Erythroblast (primary cell): ENCODE data around the gene PITPNB.

Experiments
- DNase-seq, 2 experiments: peaks; one replicate each; lab custom pipeline; 2025; lab: John Stamatoyannopoulos, UW
- GATA1 ChIP-seq: IDR thresholded peaks from 2 replicates; pipeline ENCODE4 v1.6.1; 2011; ENCODE audit warnings: low read depth, mild to moderate bottlenecking, control low read depth, low read length, moderate library complexity
- POLR2A ChIP-seq: IDR thresholded peaks from 2 replicates; pipeline ENCODE4 v1.6.1; 2011; ENCODE audit warnings: mild to moderate bottlenecking, low read length

Gene PITPNB

DNA sequence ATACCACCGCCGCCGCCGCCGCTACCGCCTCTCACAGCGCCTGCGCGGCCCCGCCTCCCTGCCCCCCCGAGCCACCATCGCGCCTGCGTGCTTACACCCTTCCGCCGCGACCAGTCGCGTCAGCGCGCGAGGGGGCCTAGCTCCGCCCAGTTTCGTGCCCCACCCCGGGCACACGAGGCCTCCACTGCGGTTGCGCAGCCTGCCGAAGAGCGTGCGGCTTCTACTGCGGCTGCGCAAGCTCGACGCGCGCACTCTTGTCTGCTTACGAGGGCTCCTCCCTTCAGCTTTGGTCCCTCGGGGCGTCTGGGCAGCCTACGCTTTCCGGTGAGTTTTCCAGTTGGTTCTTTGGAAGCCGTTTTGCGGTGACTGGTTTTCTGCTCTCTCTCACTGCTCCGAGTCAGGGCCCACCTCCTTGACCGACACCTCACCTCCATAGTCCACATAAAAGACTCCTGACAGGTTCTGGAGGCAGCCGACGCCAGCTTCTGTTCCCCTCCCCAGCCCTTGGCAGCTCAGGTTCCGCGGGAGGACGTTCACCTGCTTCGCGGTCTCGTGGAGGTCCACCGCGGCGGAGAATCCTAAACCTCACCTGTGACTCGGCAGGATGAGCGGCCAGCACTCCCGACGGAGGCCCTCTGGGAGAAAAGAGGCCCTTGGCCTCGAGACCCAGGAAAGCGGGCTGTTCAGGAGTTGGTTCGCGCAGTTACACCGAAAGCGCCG, at the start of gene PITPNB:
PITPNB (minus strand) TSS at position 35 of the 720 bp plus-strand sequence. CDS start 65 bp downstream, outside the sequence.
- DNase-seq, result peak; percentile 98 to 100
- peak; percentile 90 for TF ChIP-seq POLR2A
- TF ChIP-seq GATA1, result no peak

DNA sequence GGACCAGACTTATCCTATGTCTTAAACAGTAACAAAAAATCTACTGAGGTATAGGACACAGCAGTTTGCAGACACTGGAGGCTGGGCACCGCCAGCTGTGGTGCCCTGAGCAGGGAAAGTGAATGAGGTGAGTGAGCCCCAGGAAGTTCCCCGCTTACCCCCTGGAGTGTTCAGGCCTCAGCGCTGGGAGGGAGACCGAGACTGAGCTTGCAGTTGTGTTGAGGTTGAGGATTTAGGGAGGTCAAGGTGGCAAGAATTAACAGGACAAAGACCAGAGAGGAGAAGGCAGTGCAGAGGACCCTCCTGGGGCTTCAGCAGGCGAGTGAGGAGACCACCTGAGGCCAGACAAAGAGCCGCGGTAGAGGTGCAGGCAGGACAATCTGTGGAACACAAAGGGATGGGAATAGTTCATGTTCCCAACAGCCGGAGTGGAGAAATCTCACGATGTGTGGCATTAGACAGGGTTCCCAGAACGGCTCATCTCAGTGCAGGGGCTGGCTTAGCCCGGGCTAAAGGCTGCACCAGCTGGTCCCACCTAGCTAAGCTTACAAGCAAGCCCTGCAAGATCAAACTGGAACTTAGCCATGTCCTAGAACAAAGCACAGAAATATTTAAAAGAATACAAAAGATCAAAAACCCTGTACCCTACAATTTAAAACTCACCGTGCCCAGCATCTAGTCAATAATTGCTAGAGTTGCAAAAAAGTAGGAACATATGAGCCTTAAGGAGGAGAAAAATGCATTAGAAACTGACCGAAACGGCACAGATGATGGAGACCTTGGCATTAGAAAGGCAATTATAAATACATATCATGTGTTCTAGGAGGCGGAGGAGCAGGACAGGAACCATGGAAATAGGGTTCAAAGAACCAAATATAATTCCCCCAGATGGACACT, 47.4 kb upstream of the PITPNB start:
- no peak for TF ChIP-seq POLR2A
- TF ChIP-seq GATA1, result no peak

DNA sequence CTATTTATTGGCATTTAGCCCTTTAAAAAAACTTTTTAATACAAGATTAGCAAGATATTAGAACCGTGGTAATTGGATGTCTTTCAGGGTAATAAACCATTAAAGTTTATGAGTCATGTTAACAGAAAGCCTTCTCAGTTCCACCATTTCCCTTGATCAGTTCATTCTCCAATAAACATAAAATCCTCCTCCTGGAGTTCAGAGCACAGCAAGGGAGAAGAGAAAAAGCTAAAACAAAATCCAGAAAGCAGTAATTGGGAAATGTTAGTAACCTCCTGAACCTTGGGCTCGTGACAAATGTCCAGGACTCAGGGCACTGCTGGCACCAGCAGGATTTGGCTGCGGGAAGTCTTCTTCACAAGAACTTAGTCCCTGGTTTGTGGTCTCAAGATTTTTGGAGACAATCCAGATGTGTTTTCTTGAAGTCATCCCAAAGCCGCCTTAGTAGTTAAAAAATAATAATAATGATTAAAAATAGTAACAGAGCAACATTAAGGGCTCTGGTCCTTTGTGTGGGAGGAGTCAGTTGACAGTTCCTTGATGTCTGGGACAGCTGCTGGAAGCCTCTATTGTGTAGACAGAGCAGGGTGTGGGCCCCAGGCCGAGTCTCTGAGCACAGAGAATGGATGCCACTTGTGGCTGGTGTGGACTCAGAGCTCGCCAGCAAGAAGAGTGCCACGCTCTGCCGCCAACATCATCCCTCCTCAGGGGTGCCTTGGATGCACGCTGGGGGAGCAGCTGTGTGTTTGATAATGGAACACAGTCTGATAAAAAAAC, 43.4 kb upstream of the PITPNB start:
- TF ChIP-seq POLR2A, result no peak
- no peak for TF ChIP-seq GATA1
- DNase-seq, result no peak

More for the DNA sequence above, 47.4 kb upstream of the PITPNB start:
- DNase-seq, result no peak

DNA sequence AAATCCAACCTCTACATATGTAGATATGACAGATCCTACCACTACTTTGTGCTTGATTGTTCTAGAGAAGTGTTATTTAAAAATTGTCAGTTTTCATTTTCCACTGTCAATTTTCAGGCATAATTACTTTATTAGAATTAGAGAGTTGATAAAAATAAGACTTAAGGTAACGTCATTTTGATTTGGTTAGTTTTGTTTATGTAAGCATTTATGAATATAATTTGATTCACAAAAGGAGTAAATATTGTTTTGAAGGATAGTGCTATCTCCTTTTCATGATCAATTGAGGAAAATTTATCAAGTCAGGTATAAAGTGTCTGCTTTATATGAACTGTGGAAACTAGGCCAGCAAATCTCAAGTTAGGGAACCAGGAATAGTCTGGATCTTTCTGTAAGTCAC, 42.6 kb upstream of the PITPNB start:
- TF ChIP-seq POLR2A (no peak), GATA1 (no peak)
- DNase-seq, result no peak

DNA sequence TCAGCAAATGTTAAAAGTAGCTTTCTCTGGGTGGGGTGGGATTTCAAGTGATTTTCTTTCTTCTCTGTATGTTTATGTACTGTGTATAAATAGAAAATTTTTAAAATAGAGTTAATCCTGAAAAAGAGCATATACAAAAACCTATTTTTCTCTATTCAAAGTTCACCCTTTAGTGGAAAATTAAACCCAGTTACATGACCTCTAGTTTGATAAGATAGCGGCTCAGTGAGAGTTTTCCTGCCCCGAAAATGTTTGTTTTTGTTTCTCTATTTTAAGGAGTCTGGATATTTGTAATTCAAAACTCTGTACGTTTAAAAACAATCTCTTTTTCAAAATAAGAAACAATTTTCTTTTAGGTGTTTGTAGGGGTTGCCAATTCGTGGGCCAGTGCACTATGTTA, 42.1 kb upstream of the PITPNB start:
- no peak for TF ChIP-seq POLR2A
- no peak for TF ChIP-seq GATA1
- no peak for DNase-seq

DNA sequence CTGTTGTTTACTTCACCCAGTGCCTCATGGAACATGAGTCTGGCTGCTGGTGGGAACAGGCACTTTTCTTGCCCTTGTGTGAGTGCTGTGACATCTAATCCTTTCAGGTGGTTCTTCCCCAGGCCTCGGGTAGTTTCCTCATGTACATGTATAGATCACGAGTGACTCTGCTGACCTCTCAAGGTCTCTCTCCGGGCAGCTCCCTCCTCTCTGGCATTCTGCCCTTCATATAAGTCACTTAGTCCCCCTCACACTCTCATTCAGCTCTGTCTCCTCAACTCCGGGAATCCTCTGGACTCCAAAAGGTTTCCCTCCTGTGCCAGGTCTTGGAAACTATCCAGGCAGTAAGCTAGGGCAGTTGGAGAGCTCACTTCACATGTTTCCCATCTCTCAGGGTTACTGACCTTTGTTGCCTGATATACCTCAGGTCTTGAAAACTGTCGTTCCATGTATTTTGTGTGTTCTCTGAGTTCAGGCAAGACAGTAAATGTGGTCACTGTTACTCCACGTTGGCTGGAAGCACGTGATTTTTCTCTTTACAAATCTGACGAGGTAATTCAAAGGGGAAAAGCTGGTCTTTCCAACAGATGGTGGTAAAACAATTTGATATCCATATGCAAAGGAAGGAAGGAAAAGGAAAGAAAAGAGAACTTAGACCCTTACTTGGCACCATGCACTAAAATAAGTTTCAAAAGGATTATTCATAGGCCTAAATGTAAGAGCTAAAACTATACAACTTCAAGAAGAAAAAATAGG, 40.5 kb upstream of the PITPNB start:
- DNase-seq, result no peak
- TF ChIP-seq GATA1, result no peak
- no peak for TF ChIP-seq POLR2A

DNA sequence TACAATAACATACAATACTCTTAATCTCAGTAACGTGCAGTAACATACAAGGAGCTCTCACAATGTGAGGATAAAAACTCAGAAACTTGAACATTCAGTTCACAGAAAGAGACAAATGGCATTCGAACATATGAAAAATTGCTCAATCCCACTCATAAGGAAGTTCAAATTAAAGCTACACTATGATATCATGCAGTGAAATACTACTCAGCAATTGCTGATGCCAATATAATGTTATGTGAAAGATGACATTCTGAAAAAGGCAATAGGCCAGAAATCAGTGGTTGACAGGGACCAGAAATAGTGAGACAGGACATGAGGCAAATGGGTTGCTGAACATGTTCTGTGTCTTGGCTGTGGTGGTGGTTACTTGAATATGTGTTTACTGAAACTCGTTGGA, 33.7 kb upstream of the PITPNB start:
- peak in 1 of 2 experiments; percentile 42 for DNase-seq
- TF ChIP-seq POLR2A, result no peak
- TF ChIP-seq GATA1, result no peak

DNA sequence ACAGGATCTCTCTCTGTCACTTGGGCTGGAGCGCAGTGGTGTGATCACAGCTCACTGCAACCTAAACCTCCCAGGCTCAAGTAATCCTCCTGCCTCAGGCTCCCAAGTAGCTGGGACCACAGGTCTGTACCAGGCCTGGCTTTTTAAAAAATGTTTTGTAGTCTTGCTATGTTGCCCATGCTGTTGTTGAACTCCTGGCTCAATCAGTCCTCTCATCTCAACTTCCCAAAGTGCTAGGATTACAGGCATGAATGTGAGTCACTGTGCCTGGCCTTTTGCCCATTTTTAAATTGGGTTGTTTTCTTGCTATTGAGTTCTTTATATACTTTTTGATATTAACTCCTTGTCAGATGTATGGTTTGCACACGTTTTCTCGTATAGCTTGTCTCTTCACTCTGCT, 33.0 kb upstream of the PITPNB start:
- DNase-seq, result peak; percentile 34 to 70

DNA sequence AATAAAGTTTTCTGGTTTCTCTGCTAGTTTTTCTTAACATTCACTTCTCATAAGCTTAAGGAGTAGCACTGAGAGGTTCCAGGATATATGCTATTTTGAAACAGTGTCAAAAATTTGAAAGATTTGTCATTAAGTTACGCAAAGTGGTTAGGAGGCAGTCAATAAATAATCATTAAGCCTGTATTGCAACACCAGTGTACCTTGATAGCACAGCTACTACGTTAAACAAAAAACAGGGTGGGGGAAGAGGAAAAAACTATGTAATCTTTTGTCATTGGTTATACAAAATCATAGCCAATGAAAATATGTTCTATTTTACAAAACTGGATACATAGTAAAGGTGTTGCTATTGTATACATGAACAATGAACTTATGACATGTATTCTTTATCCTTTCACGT, 30.4 kb upstream of the PITPNB start:
- DNase-seq, result no peak
- TF ChIP-seq GATA1 (no peak), POLR2A (no peak)

More for the DNA sequence above, 33.0 kb upstream of the PITPNB start:
- TF ChIP-seq POLR2A (no peak), GATA1 (no peak)

DNA sequence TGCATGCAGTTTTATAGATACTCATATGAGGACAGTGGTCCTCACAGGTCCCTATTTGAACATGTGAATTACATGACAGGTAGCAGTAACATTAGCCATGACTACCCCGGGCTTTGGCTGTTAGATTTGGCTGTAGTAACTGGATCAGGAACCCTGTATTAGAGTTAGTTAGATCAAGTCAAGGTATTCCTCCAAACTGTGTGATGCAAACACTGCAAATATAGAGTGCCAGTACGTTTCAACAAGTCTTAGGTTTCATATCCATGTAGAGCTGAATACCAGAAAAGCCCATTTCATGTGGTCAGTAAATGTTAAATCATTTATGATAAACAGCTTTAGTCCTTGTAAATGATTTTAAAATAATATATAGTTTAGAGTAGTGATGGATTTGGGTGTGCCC, 29.5 kb upstream of the PITPNB start:
- DNase-seq, result no peak
- TF ChIP-seq GATA1 (no peak), POLR2A (no peak)

DNA sequence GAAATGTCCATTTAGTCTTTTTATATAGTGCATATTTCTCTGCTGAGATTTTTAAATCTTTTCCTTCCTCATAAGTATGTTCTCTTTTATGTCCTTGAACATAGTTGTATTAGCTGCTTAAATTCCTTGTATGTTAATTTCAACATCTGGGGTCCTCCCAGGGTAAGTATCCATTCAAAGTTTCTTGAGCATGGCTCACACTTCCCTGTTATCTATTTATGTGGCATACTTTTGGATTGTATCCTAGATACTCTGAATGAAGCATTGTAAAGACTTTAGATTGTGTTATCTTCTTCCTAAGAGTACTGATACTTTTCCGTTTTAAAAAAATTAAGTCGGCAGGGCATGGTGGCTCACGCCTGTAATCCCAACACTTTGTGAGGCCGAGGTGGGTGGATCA, 28.4 kb upstream of the PITPNB start:
- TF ChIP-seq POLR2A (no peak), GATA1 (no peak)
- DNase-seq, result no peak

DNA sequence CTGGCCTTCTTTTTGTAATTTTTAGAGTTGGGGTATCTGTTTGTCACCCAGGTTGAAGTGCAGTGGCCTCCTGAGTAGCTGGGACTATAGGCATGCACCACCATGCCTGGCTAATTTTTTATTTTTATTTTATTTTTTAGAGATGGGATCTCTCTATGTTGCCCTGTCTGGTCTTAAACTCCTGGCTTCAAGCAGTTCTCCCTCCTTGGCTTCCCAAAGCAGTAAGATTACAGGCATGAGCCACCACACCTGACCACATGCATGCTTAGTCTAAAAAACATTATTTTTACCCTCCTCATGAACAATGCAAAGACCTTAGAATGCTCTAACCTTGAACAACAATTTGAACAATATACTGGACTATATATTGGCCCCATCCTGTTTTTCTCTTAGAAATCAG, 22.1 kb upstream of the PITPNB start:
- DNase-seq, result no peak
- TF ChIP-seq GATA1, result no peak
- TF ChIP-seq POLR2A, result no peak

DNA sequence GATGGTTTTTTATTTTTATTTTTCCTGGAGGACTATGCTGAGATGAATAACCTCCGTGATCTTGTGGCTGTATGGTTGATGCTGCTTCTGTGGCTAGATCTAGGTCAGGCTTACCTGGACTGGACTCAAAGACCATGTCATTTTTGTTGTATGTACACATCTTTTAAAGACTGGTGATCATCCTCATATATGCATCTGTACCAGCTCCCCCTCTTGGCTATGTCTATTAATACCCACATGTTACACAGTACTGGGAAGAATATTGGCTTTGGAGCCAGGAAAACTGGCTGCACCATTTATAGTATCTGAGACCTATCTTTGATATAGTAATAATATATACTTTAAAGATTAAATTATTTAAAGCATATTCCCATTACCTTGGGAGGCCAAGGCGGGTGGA, 18.4 kb upstream of the PITPNB start:
- DNase-seq, result no peak
- TF ChIP-seq POLR2A (no peak), GATA1 (no peak)
